Thyroid gland (tissue), 4 donors: ENCODE measurements around the gene SERBP1. TPM values are rescaled to one million over a fixed set of nuclear protein-coding genes. Genes with fewer than 3 reads are reported as not detected.
"Not testable (repeated sequence)": the region's sequence is repeated elsewhere in the genome, so short reads cannot be mapped to it uniquely, and the experiment has no call there.

Experiments used
- DNase-seq, 2 donors: peaks; one replicate each; pipeline ENCODE4 v3.0.0-alpha.2; 2019
- H3K27ac ChIP-seq, 3 donors: fragments of 200-600 bp; sonication (generic); 1 replicate in 2 of 3; 2 replicates in 1 of 3; pipeline ENCODE4 v1.5.1; 2016 to 2019; ENCODE audit warnings: mild to moderate bottlenecking in 1 of 3, moderate library complexity in 1 of 3
- H3K27me3 ChIP-seq: fragments of 200-600 bp; sonication (generic); one replicate; pipeline ENCODE4 v1.5.1; 2019
- H3K36me3 ChIP-seq, 2 donors: fragments of 200-600 bp; sonication (generic); one replicate each; pipeline ENCODE4 v1.5.1; 2016 to 2019
- H3K4me1 ChIP-seq, 2 donors: fragments of 200-600 bp; sonication (generic); one replicate each; pipeline ENCODE4 v1.5.1; 2017 to 2019
- H3K4me3 ChIP-seq, 3 donors: fragments of 200-600 bp; sonication (generic); replicated peaks in 1 of 3; 1 replicate in 2 of 3; 2 replicates in 1 of 3; pipeline ENCODE4 v1.5.1; 2016; ENCODE audit warnings: mild to moderate bottlenecking in 1 of 3
- H3K9me3 ChIP-seq: fragments of 200-600 bp; sonication (generic); one replicate; pipeline ENCODE4 v1.5.1; 2017
- CTCF ChIP-seq, 6 experiments: fragments of 200-600 bp in 3 of 6; fragments of 450-650 bp in 3 of 6; sonication (generic) in 3 of 6; IDR thresholded peaks; one replicate each; pipeline ENCODE4 v1.5.1; 2016 to 2019; ENCODE audit warnings: antibody characterized with exemption in 6 of 6, mild to moderate bottlenecking in 2 of 6, inconsistent platforms in 1 of 6, moderate library complexity in 1 of 6
- POLR2A ChIP-seq, 2 donors: fragments of 450-650 bp; IDR thresholded peaks; one replicate each; pipeline ENCODE4 v1.6.1; 2017; ENCODE audit warnings: antibody characterized with exemption in 2 of 2, mild to moderate bottlenecking in 2 of 2, moderate library complexity in 1 of 2
- WGBS, 2 donors: methylation state at CpG; one replicate each; pipeline ENCODE4 v1.1.5; 2017; 5-methylcytosine and 5-hydroxymethylcytosine counted together
- intact Hi-C: fragments of 100-400 bp; cut with DNase I; formaldehyde crosslinking; loops from one replicate; pipeline ENCODE4 v1.15.1; 2023
- total RNA-seq, 4 donors: library from RNA; depleted of rRNA; stranded (reverse); fragments of >200 nt; gene quantifications; one replicate each; pipeline ENCODE4 v1.2.3, GENCODE V29; 2016

The SERBP1 gene
- total RNA-seq, 4 donors from 2014 or later: 185 to 218 (median 204) TPM

GRCh38 chr1:67404212-67404620 is 26.0 kb downstream of the SERBP1 start:
- no peak for DNase-seq
- no peaks in the 10 kb centered on the region for H3K27me3 ChIP-seq
- intact Hi-C loops: no loop called here
- peak overlapping the region in 1 of 3 donors; percentile 69 for H3K27ac ChIP-seq
- no peaks in the 10 kb centered on the region for H3K9me3 ChIP-seq
- TF ChIP-seq POLR2A (IDR thresholded peaks at IDR 0.05) (no peak), CTCF (IDR thresholded peaks at IDR 0.05) (no peak)
- 87 to 93% methylated on average over 5 of the region's 5 CpGs for WGBS, 2 donors
- no peak overlapping the region for H3K4me3 ChIP-seq
- H3K36me3 ChIP-seq: no peaks in the 10 kb centered on the region
- H3K4me1 ChIP-seq: peaks cover 8 to 26% of the 10 kb centered on the region in 2 donors

- 89 to 92% methylated on average over 6 of the region's 6 CpGs for WGBS, 2 donors
- Histone ChIP-seq H3K36me3 (no peaks in the 10 kb centered on the region), H3K9me3 (no peaks in the 10 kb centered on the region), H3K27me3 (no peaks in the 10 kb centered on the region), H3K27ac (no peak overlapping the region), H3K4me1 (peaks cover 8 to 21% of the 10 kb centered on the region in 2 donors), H3K4me3 (no peak overlapping the region)
- DNase-seq: no peak
- intact Hi-C loops: no loop called here
- TF ChIP-seq POLR2A (IDR thresholded peaks at IDR 0.05): no peak
- no peak for TF ChIP-seq CTCF (IDR thresholded peaks at IDR 0.05)
These were observed 28.8 kb downstream of the SERBP1 start for GRCh38 chr1:67401443-67401842.

- intact Hi-C loops, H3K4me1 ChIP-seq, H3K27me3 ChIP-seq, DNase-seq, H3K9me3 ChIP-seq, H3K27ac ChIP-seq, H3K36me3 ChIP-seq, H3K4me3 ChIP-seq: not testable (repeated sequence)
- 73 to 77% methylated on average over 12 of the region's 12 CpGs for WGBS, 2 donors
These were observed 30.0 kb downstream of the SERBP1 start for GRCh38 chr1:67400029-67400786.

GRCh38 chr1:67399199-67399993 is 30.8 kb downstream of the SERBP1 start:
- no peaks in the 10 kb centered on the region for H3K9me3 ChIP-seq
- peaks cover 0 to under 1% of the 10 kb centered on the region in 2 donors for H3K4me1 ChIP-seq
- no peak for DNase-seq
- intact Hi-C loops: no loop called here
- H3K4me3 ChIP-seq: no peak overlapping the region
- no peak overlapping the region for H3K27ac ChIP-seq
- H3K27me3 ChIP-seq: no peaks in the 10 kb centered on the region
- H3K36me3 ChIP-seq: no peaks in the 10 kb centered on the region
- 82 to 86% methylated on average over 7 of the region's 7 CpGs for WGBS, 2 donors
- TF ChIP-seq POLR2A (IDR thresholded peaks at IDR 0.05) (no peak), CTCF (IDR thresholded peaks at IDR 0.05) (no peak)

GRCh38 chr1:67394548-67394947 is 35.7 kb downstream of the SERBP1 start:
- intact Hi-C loops: no loop called here
- Histone ChIP-seq H3K27ac (no peak overlapping the region), H3K9me3 (no peaks in the 10 kb centered on the region), H3K4me3 (no peak overlapping the region), H3K36me3 (no peaks in the 10 kb centered on the region), H3K4me1 (no peaks in the 10 kb centered on the region), H3K27me3 (no peaks in the 10 kb centered on the region)
- TF ChIP-seq POLR2A (IDR thresholded peaks at IDR 0.05): no peak
- TF ChIP-seq CTCF (IDR thresholded peaks at IDR 0.05): no peak
- 93 to 99% methylated on average over 4 of the region's 4 CpGs for WGBS, 2 donors
- no peak for DNase-seq
